Measurements from ENCODE around the gene GALNT9.

The GALNT9 gene

GRCh38 chr12:132324841-132325732, 4.3 kb downstream of the GALNT9 start:
- no peak overlapping the region for H3K4me3 ChIP-seq (ENCODE audit: low read depth, low read length)
- no peak for DNase-seq (ENCODE audit: low read depth, low spot score)
- in situ Hi-C loops (cut with HindIII; ENCODE audit: low sequenced_read_pairs) = no loop called here
- no peak for TF ChIP-seq CTCF (IDR thresholded peaks at IDR 0.05; ENCODE audit: low read depth, low read length)

- in situ Hi-C loops (cut with HindIII; ENCODE audit: low sequenced_read_pairs) = no loop called here
- DNase-seq (ENCODE audit: low read depth, low spot score) = no peak
- no peak overlapping the region for H3K4me3 ChIP-seq (ENCODE audit: low read depth, low read length)
- no peak for TF ChIP-seq CTCF (IDR thresholded peaks at IDR 0.05; ENCODE audit: low read depth, low read length)
Observed at GRCh38 chr12:132324173-132324572, 5.2 kb downstream of the GALNT9 start.

- in situ Hi-C loops (cut with HindIII; ENCODE audit: low sequenced_read_pairs) = no loop called here
- no peak for DNase-seq (ENCODE audit: low read depth, low spot score)
- no peak for TF ChIP-seq CTCF (IDR thresholded peaks at IDR 0.05; ENCODE audit: low read depth, low read length)
- H3K4me3 ChIP-seq (ENCODE audit: low read depth, low read length) = no peak overlapping the region
Observed at GRCh38 chr12:132323171-132324010, 6.0 kb downstream of the GALNT9 start.

GRCh38 chr12:132322206-132323132, 6.9 kb downstream of the GALNT9 start:
- no peak overlapping the region for H3K4me3 ChIP-seq (ENCODE audit: low read depth, low read length)
- no peak for TF ChIP-seq CTCF (IDR thresholded peaks at IDR 0.05; ENCODE audit: low read depth, low read length)
- in situ Hi-C loops (cut with HindIII; ENCODE audit: low sequenced_read_pairs) = no loop called here
- DNase-seq (ENCODE audit: low read depth, low spot score) = peak; percentile 4

- H3K4me3 ChIP-seq (ENCODE audit: low read depth, low read length) = no peak overlapping the region
- no peak for TF ChIP-seq CTCF (IDR thresholded peaks at IDR 0.05; ENCODE audit: low read depth, low read length)
- DNase-seq (ENCODE audit: low read depth, low spot score) = no peak
- in situ Hi-C loops (cut with HindIII; ENCODE audit: low sequenced_read_pairs) = no loop called here
Observed at GRCh38 chr12:132321321-132322118, 7.9 kb downstream of the GALNT9 start.
